Panc1 (cell line): Measurements from ENCODE around the gene SHISA4. TPM values are rescaled to one million over a fixed set of nuclear protein-coding genes. Genes with fewer than 3 reads are reported as not detected.
"Not testable (repeated sequence)": the region's sequence is repeated elsewhere in the genome, so short reads cannot be mapped to it uniquely, and the experiment has no call there.

Source experiments
- ATAC-seq: fragments of 200-7000 bp; cut with Tn5 transposase; 2 replicates; pipeline ENCODE4 v1.9.1; 2020; ENCODE audit warnings: mild to moderate bottlenecking, moderate library complexity
- BruUV-seq: library from RNA; stranded (reverse); fragments of 400-500 nt; replicated peaks from 2 replicates; lab custom pipeline; 2021; lab: Mats Ljungman, UMichigan
- CTCF ChIA-PET: fragments of 300-600 bp; sonication (Branson Sonifier 250); formaldehyde crosslinking; loops from one replicate; lab custom pipeline; 2022; ENCODE audit warnings: antibody characterized with exemption; lab: Charles Lee
- POLR2A ChIA-PET: fragments of 300-600 bp; sonication (Branson Sonifier 250); formaldehyde crosslinking; loops from one replicate; lab custom pipeline; 2022; ENCODE audit warnings: antibody characterized with exemption; lab: Charles Lee
- DNase-seq: peaks from one replicate; pipeline ENCODE4 v3.0.0-alpha.2; 2010; ENCODE audit warnings: low read depth, low spot score
- H3K27ac ChIP-seq: 2 replicates; pipeline ENCODE4 v1.5.1; 2011; ENCODE audit warnings: mild to moderate bottlenecking, low read length, inconsistent platforms
- H3K27me3 ChIP-seq: fragments of 200-500 bp; sonication (Bioruptor generic); 2 replicates; pipeline ENCODE4 v1.6.0; 2014; ENCODE audit warnings: low read length, inconsistent platforms; ENCODE audit not compliant: control insufficient read depth, insufficient read depth
- H3K36me3 ChIP-seq: fragments of 200-500 bp; sonication (Bioruptor generic); 2 replicates; pipeline ENCODE4 v1.5.1; 2014; ENCODE audit warnings: inconsistent platforms, mild to moderate bottlenecking, low read length, moderate library complexity; ENCODE audit not compliant: control insufficient read depth, insufficient read depth
- H3K4me1 ChIP-seq: 2 replicates; pipeline ENCODE4 v1.5.1; 2011; ENCODE audit warnings: inconsistent platforms, mild to moderate bottlenecking, low read length, moderate library complexity; ENCODE audit not compliant: control insufficient read depth, insufficient read depth
- H3K4me3 ChIP-seq, 2 experiments: 2 replicates each; pipeline ENCODE4 v1.5.1; 2011 to 2012; ENCODE audit warnings: low read depth in 2 of 2, low read length in 2 of 2, mild to moderate bottlenecking in 2 of 2, inconsistent platforms in 1 of 2, moderate library complexity in 1 of 2
- H3K9me3 ChIP-seq: fragments of 200-500 bp; sonication (Bioruptor generic); 2 replicates; pipeline ENCODE4 v1.5.1; 2014; ENCODE audit warnings: low read depth, mild to moderate bottlenecking, inconsistent platforms, low read length, moderate library complexity; ENCODE audit not compliant: control insufficient read depth, insufficient read depth
- CTCF ChIP-seq: fragments of 450-650 bp; IDR thresholded peaks from 2 replicates; pipeline ENCODE4 v1.5.1; 2017; ENCODE audit warnings: mild to moderate bottlenecking
- POLR2AphosphoS5 ChIP-seq: IDR thresholded peaks from 2 replicates; pipeline ENCODE4 v1.6.1; 2012; ENCODE audit warnings: mild to moderate bottlenecking, low read depth, low read length, moderate library complexity
- REST ChIP-seq, 2 experiments: IDR thresholded peaks; 2 replicates each; pipeline ENCODE4 v1.6.1; 2011 to 2012; ENCODE audit warnings: low read depth in 2 of 2, control low read depth in 1 of 2, low read length in 1 of 2, mild to moderate bottlenecking in 1 of 2, moderate library complexity in 1 of 2; ENCODE audit not compliant: insufficient read depth in 1 of 2
- SIN3A ChIP-seq: IDR thresholded peaks from 2 replicates; pipeline ENCODE4 v1.6.1; 2012; ENCODE audit warnings: low read depth, mild to moderate bottlenecking, low read length, moderate library complexity, borderline replicate concordance; ENCODE audit not compliant: insufficient read depth
- TCF7L2 ChIP-seq: IDR thresholded peaks from 2 replicates; pipeline ENCODE4 v1.6.1; 2011; ENCODE audit warnings: mild to moderate bottlenecking, low read depth, low read length, inconsistent platforms
- in situ Hi-C: cut with HindIII; loops from 2 replicates; pipeline ENCODE4 v1.10.0; 2016; ENCODE audit warnings: low sequenced_read_pairs, low pct_unique_long_range_greater_than_20kb
- intact Hi-C: fragments of 100-400 bp; cut with micrococcal nuclease; formaldehyde crosslinking; loops from one replicate; pipeline ENCODE4 v1.10.0; 2022; ENCODE audit not compliant: unreplicated experiment
- total RNA-seq: library from RNA; stranded (reverse); gene quantifications from one replicate; pipeline ENCODE4 v1.2.1, GENCODE V29; 2021; ENCODE audit not compliant: unreplicated experiment

The SHISA4 gene
- total RNA-seq, 1 experiment from 2014 or later = 38.2 TPM

- CTCF ChIA-PET = no interaction called here
- no peak for TF ChIP-seq REST (IDR thresholded peaks at IDR 0.05; ENCODE audit: insufficient read depth in 1 of 2, low read depth in 2 of 2, low read length in 1 of 2)
- no peak for TF ChIP-seq CTCF
- TF ChIP-seq TCF7L2 = no peak
- no peak for TF ChIP-seq SIN3A
- no peak for TF ChIP-seq POLR2AphosphoS5
- H3K27me3 ChIP-seq = no peaks in the 10 kb centered on the region
- no peaks in the 10 kb centered on the region for H3K4me1 ChIP-seq
- intact Hi-C loops = no loop called here
- no peak overlapping the region for H3K4me3 ChIP-seq
- POLR2A ChIA-PET = no interaction called here
- no peaks in the 10 kb centered on the region for H3K9me3 ChIP-seq
- ATAC-seq = peak; percentile 37; the same call in 1 of the 2 replicates
- no TSS peak for BruUV-seq
- DNase-seq = peak; percentile 53
- H3K36me3 ChIP-seq = peaks cover 48% of the 10 kb centered on the region
- in situ Hi-C loops = no loop called here
- H3K27ac ChIP-seq = no peak overlapping the region
These were observed 38.7 kb upstream of the SHISA4 start for GRCh38 chr1:201850053-201850397.

GRCh38 chr1:201851949-201852348 is 36.7 kb upstream of the SHISA4 start:
- BruUV-seq = no TSS peak
- Histone ChIP-seq H3K9me3 (no peaks in the 10 kb centered on the region), H3K27me3 (no peaks in the 10 kb centered on the region), H3K36me3 (peaks cover 64% of the 10 kb centered on the region), H3K4me1 (no peaks in the 10 kb centered on the region), H3K4me3 (no peak overlapping the region), H3K27ac (no peak overlapping the region)
- in situ Hi-C loops = no loop called here
- intact Hi-C loops = no loop called here
- ChIA-PET CTCF (no interaction called here), POLR2A (no interaction called here)
- ATAC-seq = no peak
- TF ChIP-seq REST (IDR thresholded peaks at IDR 0.05; ENCODE audit: insufficient read depth in 1 of 2, low read depth in 2 of 2, low read length in 1 of 2) (no peak), SIN3A (no peak)
- DNase-seq = no peak

- H3K27me3 ChIP-seq, intact Hi-C loops, H3K4me3 ChIP-seq, DNase-seq, H3K4me1 ChIP-seq, CTCF ChIA-PET, H3K9me3 ChIP-seq, in situ Hi-C loops, H3K27ac ChIP-seq, BruUV-seq, ATAC-seq, POLR2A ChIA-PET: not testable (repeated sequence)
- peaks cover 55% of the 10 kb centered on the region for H3K36me3 ChIP-seq
These were observed 32.0 kb upstream of the SHISA4 start for GRCh38 chr1:201856722-201857121.
